Common myeloid progenitor, CD34-positive (primary cell): ENCODE measurements around the gene PDE11A.

Experiments
- CTCF ChIA-PET: fragments of 350-600 bp; sonication (Branson Sonifier 250); formaldehyde crosslinking; loops from one replicate; lab custom pipeline; 2021; ENCODE audit warnings: antibody characterized with exemption; lab: Charles Lee
- POLR2A ChIA-PET: fragments of 350-600 bp; sonication (Branson Sonifier 250); formaldehyde crosslinking; loops from one replicate; lab custom pipeline; 2021; ENCODE audit warnings: antibody characterized with exemption; lab: Charles Lee
- DNase-seq, 3 donors: peaks; one replicate each; pipeline versions ENCODE4 v3.0.0 to v3.0.0-alpha.2; 2013
- H3K27ac ChIP-seq, 2 experiments: 1 replicate in 1 of 2; 2 replicates in 1 of 2; pipeline ENCODE4 v1.7.0; 2013; ENCODE audit warnings: inconsistent platforms in 2 of 2, low read length in 2 of 2, mild to moderate bottlenecking in 2 of 2, low read depth in 1 of 2, moderate library complexity in 1 of 2; ENCODE audit not compliant: severe bottlenecking in 2 of 2, insufficient read depth in 1 of 2, poor library complexity in 1 of 2
- H3K27me3 ChIP-seq, 5 experiments: replicated peaks in 2 of 5; 1 replicate in 3 of 5; 2 replicates in 2 of 5; pipeline versions ENCODE4 v1.6.1 to v1.7.0; 2013; ENCODE audit warnings: low read length in 4 of 5, mild to moderate bottlenecking in 2 of 5, moderate library complexity in 2 of 5, inconsistent platforms in 1 of 5; ENCODE audit not compliant: insufficient read depth in 5 of 5, control insufficient read depth in 4 of 5
- H3K36me3 ChIP-seq, 4 experiments: 1 replicate in 2 of 4; 2 replicates in 2 of 4; pipeline versions ENCODE4 v1.6.1 to v1.7.0; 2013; ENCODE audit warnings: low read length in 3 of 4, control low read depth in 1 of 4, mild to moderate bottlenecking in 1 of 4; ENCODE audit not compliant: control insufficient read depth in 4 of 4, insufficient read depth in 4 of 4
- H3K4me1 ChIP-seq, 4 experiments: 1 replicate in 3 of 4; 2 replicates in 1 of 4; pipeline versions ENCODE4 v1.6.1 to v1.7.1; 2013; ENCODE audit warnings: low read length in 3 of 4, mild to moderate bottlenecking in 3 of 4, control low read depth in 1 of 4, inconsistent platforms in 1 of 4, moderate library complexity in 1 of 4; ENCODE audit not compliant: control insufficient read depth in 4 of 4, insufficient read depth in 4 of 4; ENCODE audit errors: control extremely low read depth in 1 of 4
- H3K4me3 ChIP-seq, 7 experiments: 1 replicate in 4 of 7; 2 replicates in 3 of 7; pipeline versions ENCODE4 v1.5.1 to v1.7.0; 2013; ENCODE audit warnings: mild to moderate bottlenecking in 7 of 7, low read length in 6 of 7, moderate library complexity in 6 of 7, inconsistent platforms in 2 of 7, low read depth in 2 of 7, control low read depth in 1 of 7; ENCODE audit not compliant: insufficient read depth in 4 of 7, control insufficient read depth in 1 of 7; ENCODE audit errors: extremely low read depth in 1 of 7
- H3K9me3 ChIP-seq, 5 experiments: 1 replicate in 4 of 5; 2 replicates in 1 of 5; pipeline versions ENCODE4 v1.6.1 to v1.7.1; 2013; ENCODE audit warnings: low read length in 4 of 5, mild to moderate bottlenecking in 2 of 5, inconsistent platforms in 1 of 5, low read depth in 1 of 5, moderate library complexity in 1 of 5; ENCODE audit not compliant: control insufficient read depth in 4 of 5, insufficient read depth in 2 of 5; ENCODE audit errors: control extremely low read depth in 1 of 5
- WGBS: methylation state at CpG from one replicate; pipeline ENCODE4 v1.1.5; 2013; ENCODE audit not compliant: insufficient coverage; 5-methylcytosine and 5-hydroxymethylcytosine counted together

PDE11A gene

GRCh38 chr2:177748360-177748759 lies 324.2 kb downstream of the PDE11A start:
- Histone ChIP-seq H3K4me3 (no peak overlapping the region), H3K4me1 (peaks cover 0 to under 1% (median 0%) of the 10 kb centered on the region in 4 experiments), H3K27ac (no peak overlapping the region), H3K27me3 (no peaks in the 10 kb centered on the region), H3K9me3 (peaks cover 0 to 11% (median 3%) of the 10 kb centered on the region in 5 experiments), H3K36me3 (no peaks in the 10 kb centered on the region)
- ChIA-PET POLR2A (interaction anchor here (0.6 kb wide), 1 partner anchor 412 kb away, joined by 4 read pairs; no protein-coding TSS in a partner anchor), CTCF (interaction anchor here (0.8 kb wide), 1 partner anchor 22 kb away, joined by 3 read pairs; no protein-coding TSS in a partner anchor)
- no peak for DNase-seq
- WGBS = 100% methylated on average over 1 of the region's 3 CpGs

GRCh38 chr2:177747384-177747783 lies 325.2 kb downstream of the PDE11A start:
- peaks cover 0 to 2% (median 0%) of the 10 kb centered on the region in 4 experiments for H3K4me1 ChIP-seq
- H3K27me3 ChIP-seq = no peaks in the 10 kb centered on the region
- no peak for DNase-seq
- POLR2A ChIA-PET = no interaction called here
- WGBS = 100% methylated on average over 2 of the region's 4 CpGs
- H3K9me3 ChIP-seq = peaks cover 0 to 14% (median 3%) of the 10 kb centered on the region in 5 experiments
- CTCF ChIA-PET = interaction anchor here (0.8 kb wide), 1 partner anchor 21 kb away, joined by 3 read pairs; no protein-coding TSS in a partner anchor
- H3K36me3 ChIP-seq = no peaks in the 10 kb centered on the region
- no peak overlapping the region for H3K27ac ChIP-seq
- no peak overlapping the region for H3K4me3 ChIP-seq

GRCh38 chr2:177746358-177746757 lies 326.2 kb downstream of the PDE11A start:
- ChIA-PET CTCF (no interaction called here), POLR2A (no interaction called here)
- Histone ChIP-seq H3K27me3 (no peaks in the 10 kb centered on the region), H3K4me1 (peaks cover 0 to 2% (median 0%) of the 10 kb centered on the region in 4 experiments), H3K36me3 (no peaks in the 10 kb centered on the region), H3K27ac (no peak overlapping the region), H3K9me3 (peaks cover 0 to 14% (median 3%) of the 10 kb centered on the region in 5 experiments), H3K4me3 (no peak overlapping the region)
- DNase-seq = no peak
- WGBS = 100% methylated on average over 1 of the region's 2 CpGs

- CTCF ChIA-PET = no interaction called here
- Histone ChIP-seq H3K27me3 (no peaks in the 10 kb centered on the region), H3K9me3 (peaks cover 0 to 14% (median 3%) of the 10 kb centered on the region in 5 experiments), H3K4me1 (peaks cover 0 to 2% (median 0%) of the 10 kb centered on the region in 4 experiments), H3K27ac (no peak overlapping the region), H3K36me3 (no peaks in the 10 kb centered on the region), H3K4me3 (no peak overlapping the region)
- DNase-seq = no peak
- WGBS = 100% methylated on average over 1 of the region's 1 CpG
- POLR2A ChIA-PET = no interaction called here
Measured at GRCh38 chr2:177745531-177745930, 327.0 kb downstream of the PDE11A start.

GRCh38 chr2:177742851-177743250 lies 329.7 kb downstream of the PDE11A start:
- H3K27me3 ChIP-seq = no peaks in the 10 kb centered on the region
- H3K4me3 ChIP-seq = no peak overlapping the region
- ChIA-PET POLR2A (interaction anchor here (0.8 kb wide), 1 partner anchor 12 kb away, joined by 3 read pairs; no protein-coding TSS in a partner anchor), CTCF (interaction anchor here (0.8 to 1.6 kb wide), 3 partner anchors 18 to 36 kb away, joined by 3 to 5 read pairs (median 4); no protein-coding TSS in a partner anchor)
- no peak overlapping the region for H3K27ac ChIP-seq
- H3K36me3 ChIP-seq = no peaks in the 10 kb centered on the region
- peaks cover 0 to 14% (median 3%) of the 10 kb centered on the region in 5 experiments for H3K9me3 ChIP-seq
- H3K4me1 ChIP-seq = peaks cover 0 to 14% (median under 1%) of the 10 kb centered on the region in 4 experiments
- DNase-seq = no peak
- WGBS = 100% methylated on average over 1 of the region's 3 CpGs

GRCh38 chr2:177741866-177742265 lies 330.7 kb downstream of the PDE11A start:
- peaks cover 0 to 14% (median 3%) of the 10 kb centered on the region in 5 experiments for H3K9me3 ChIP-seq
- no peaks in the 10 kb centered on the region for H3K36me3 ChIP-seq
- POLR2A ChIA-PET = no interaction called here
- peaks cover 0 to 14% (median under 1%) of the 10 kb centered on the region in 4 experiments for H3K4me1 ChIP-seq
- no peak for DNase-seq
- no peak overlapping the region for H3K4me3 ChIP-seq
- CTCF ChIA-PET = interaction anchor here (0.8 to 1.6 kb wide), 4 partner anchors 17 to 35 kb away, joined by 3 to 5 read pairs (median 4); no protein-coding TSS in a partner anchor
- 95% methylated on average over 2 of the region's 2 CpGs for WGBS
- no peaks in the 10 kb centered on the region for H3K27me3 ChIP-seq
- no peak overlapping the region for H3K27ac ChIP-seq

- DNase-seq = no peak
- WGBS = 100% methylated on average over 1 of the region's 1 CpG
- CTCF ChIA-PET = interaction anchor here (1.5 to 1.7 kb wide), 2 partner anchors 10 to 16 kb away, joined by 3 to 6 read pairs; no protein-coding TSS in a partner anchor
- no peaks in the 10 kb centered on the region for H3K36me3 ChIP-seq
- no peaks in the 10 kb centered on the region for H3K27me3 ChIP-seq
- H3K27ac ChIP-seq = no peak overlapping the region
- peaks cover 0 to 13% (median 3%) of the 10 kb centered on the region in 5 experiments for H3K9me3 ChIP-seq
- no peak overlapping the region for H3K4me3 ChIP-seq
- POLR2A ChIA-PET = no interaction called here
- H3K4me1 ChIP-seq = peaks cover 0 to 14% (median under 1%) of the 10 kb centered on the region in 4 experiments
Measured at GRCh38 chr2:177740700-177741099, 331.9 kb downstream of the PDE11A start.
